Lower leg skin (tissue), 4 donors: ENCODE data around the gene TKTL1. TPM values are rescaled to one million over a fixed set of nuclear protein-coding genes. Genes with fewer than 3 reads are reported as not detected.

Source experiments
- DNase-seq, 2 donors: peaks; one replicate each; pipeline ENCODE4 v3.0.0-alpha.2; 2019; ENCODE audit warnings: low spot score in 2 of 2
- H3K4me3 ChIP-seq: fragments of 200-600 bp; sonication (generic); 2 replicates; pipeline ENCODE4 v1.5.1; 2017; ENCODE audit warnings: mild to moderate bottlenecking, low read depth; ENCODE audit not compliant: poor library complexity, severe bottlenecking
- POLR2A ChIP-seq, 2 donors: fragments of 450-650 bp; IDR thresholded peaks; one replicate each; pipeline ENCODE4 v1.6.1; 2016 to 2017; ENCODE audit warnings: antibody characterized with exemption in 2 of 2, mild to moderate bottlenecking in 1 of 2, moderate library complexity in 1 of 2
- WGBS, 2 donors: methylation state at CpG; one replicate each; pipeline ENCODE4 v1.1.5; 2018; 5-methylcytosine and 5-hydroxymethylcytosine counted together
- intact Hi-C: fragments of 100-400 bp; cut with DNase I; formaldehyde crosslinking; loops from one replicate; pipeline ENCODE4 v1.15.0; 2023; ENCODE audit warnings: low total_unique reads
- total RNA-seq, 4 donors: library from RNA; depleted of rRNA; stranded (reverse); fragments of >200 nt; gene quantifications; one replicate each; pipeline ENCODE4 v1.1.0, GENCODE V29; 2016
- TF ChIP-seq, protein P1 (sequence below), 3 donors: fragments of 450-650 bp; IDR thresholded peaks; one replicate each; pipeline ENCODE4 v1.5.1; 2016; ENCODE audit warnings: antibody characterized with exemption in 3 of 3, mild to moderate bottlenecking in 3 of 3, moderate library complexity in 2 of 3

TKTL1 gene
- total RNA-seq, 4 donors from 2014 or later: 0.42 to 1.1 (median 0.46) TPM; not detected in 1

DNA sequence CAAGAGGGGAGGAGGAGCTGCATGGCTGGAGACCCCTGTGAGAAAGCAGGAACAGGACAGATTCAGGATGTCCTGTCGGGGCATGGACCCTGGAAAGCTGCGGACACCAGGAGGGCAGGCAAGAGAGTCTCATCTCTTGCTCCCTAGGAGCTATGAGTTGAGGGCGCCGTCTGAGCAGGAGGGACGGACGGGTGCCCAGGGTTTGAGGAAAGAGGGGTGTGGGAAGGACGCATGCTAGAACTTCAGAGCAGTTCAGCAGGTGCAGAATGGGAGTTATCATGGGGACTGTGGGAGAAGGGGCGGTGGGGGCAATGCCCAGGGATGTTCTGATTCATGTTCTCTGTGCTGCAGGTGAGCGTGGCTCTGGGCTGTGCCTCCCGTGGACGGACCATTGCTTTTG, 24.8 kb downstream of the TKTL1 start:
- TF ChIP-seq, protein P1, sequence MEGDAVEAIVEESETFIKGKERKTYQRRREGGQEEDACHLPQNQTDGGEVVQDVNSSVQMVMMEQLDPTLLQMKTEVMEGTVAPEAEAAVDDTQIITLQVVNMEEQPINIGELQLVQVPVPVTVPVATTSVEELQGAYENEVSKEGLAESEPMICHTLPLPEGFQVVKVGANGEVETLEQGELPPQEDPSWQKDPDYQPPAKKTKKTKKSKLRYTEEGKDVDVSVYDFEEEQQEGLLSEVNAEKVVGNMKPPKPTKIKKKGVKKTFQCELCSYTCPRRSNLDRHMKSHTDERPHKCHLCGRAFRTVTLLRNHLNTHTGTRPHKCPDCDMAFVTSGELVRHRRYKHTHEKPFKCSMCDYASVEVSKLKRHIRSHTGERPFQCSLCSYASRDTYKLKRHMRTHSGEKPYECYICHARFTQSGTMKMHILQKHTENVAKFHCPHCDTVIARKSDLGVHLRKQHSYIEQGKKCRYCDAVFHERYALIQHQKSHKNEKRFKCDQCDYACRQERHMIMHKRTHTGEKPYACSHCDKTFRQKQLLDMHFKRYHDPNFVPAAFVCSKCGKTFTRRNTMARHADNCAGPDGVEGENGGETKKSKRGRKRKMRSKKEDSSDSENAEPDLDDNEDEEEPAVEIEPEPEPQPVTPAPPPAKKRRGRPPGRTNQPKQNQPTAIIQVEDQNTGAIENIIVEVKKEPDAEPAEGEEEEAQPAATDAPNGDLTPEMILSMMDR (IDR thresholded peaks at IDR 0.05): no peak
- no peak for TF ChIP-seq POLR2A (IDR thresholded peaks at IDR 0.05)
- WGBS, 2 donors: 91 to 96% methylated on average over 8 to 11 of the region's 11 CpGs
- intact Hi-C loops: no loop called here
- DNase-seq: no peak
- H3K4me3 ChIP-seq: no peak overlapping the region

DNA sequence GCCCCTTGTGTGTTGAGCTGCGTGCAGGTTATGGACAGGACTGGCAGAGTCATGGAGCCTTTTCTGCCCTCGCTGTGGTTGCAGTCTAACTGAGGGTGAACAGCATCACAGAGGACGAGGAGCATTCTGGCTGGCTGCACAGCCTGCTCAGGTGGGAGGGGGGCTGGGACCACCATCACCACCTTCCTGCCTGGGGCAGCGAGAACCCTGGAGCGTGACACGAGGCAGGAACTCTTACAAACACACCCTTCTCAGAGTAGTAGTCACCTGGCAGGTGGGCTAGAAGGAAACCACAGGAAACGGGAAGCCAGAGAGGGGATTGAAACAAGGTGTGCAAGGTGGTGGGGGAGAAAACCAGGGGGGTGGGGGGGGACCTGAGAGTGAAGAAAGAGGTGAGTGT, 25.6 kb downstream of the TKTL1 start:
- intact Hi-C loops: no loop called here
- 72 to 77% methylated on average over 3 to 7 of the region's 7 CpGs for WGBS, 2 donors
- DNase-seq: no peak
- no peak overlapping the region for H3K4me3 ChIP-seq
- TF ChIP-seq, protein P1 (IDR thresholded peaks at IDR 0.05): no peak
- no peak for TF ChIP-seq POLR2A (IDR thresholded peaks at IDR 0.05)

DNA sequence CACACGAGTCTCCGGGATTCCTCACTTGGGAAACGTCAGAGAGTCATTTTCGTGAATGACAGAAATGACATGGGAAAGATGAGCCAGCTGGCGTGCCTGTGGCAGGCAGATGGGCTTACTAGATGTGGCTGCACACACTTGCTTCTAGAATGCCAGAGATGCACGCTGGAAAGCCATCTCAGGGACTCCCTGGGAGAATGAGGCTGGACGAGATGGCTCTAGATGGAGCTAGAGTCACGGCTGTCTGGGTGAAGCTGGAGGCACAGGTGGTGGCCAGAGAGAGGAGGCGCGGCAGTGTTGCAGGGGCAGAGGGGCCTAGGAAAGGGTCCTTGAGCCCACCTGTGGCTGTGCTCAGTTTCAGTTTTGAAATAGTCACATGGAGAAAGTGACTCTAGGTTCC, 26.0 kb downstream of the TKTL1 start:
- DNase-seq: no peak
- intact Hi-C loops: no loop called here
- WGBS, 2 donors: 65 to 71% methylated on average over 7 to 10 of the region's 10 CpGs
- TF ChIP-seq POLR2A (IDR thresholded peaks at IDR 0.05): no peak
- TF ChIP-seq, protein P1 (IDR thresholded peaks at IDR 0.05): no peak
- no peak overlapping the region for H3K4me3 ChIP-seq

DNA sequence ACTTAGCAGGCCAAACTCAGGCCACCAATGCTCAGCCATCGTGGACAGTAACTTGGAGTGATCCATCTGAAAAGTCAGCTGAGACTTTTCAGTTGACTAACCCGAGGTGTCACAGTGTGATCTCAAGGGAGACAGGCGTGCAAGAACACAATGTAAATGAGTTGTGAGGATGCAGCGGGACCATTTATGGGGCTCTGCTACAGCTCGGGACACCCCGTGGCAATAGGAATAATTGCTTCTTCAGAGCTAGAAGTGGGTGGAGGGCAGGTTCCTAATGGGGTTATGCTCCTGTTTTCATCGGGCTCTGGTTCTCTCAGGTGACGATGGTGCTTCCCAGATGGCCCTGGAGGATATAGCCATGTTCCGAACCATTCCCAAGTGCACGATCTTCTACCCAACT, 27.3 kb downstream of the TKTL1 start:
- no peak for DNase-seq
- WGBS, 2 donors: 72 to 80% methylated on average over 10 of the region's 10 CpGs
- no peak for TF ChIP-seq POLR2A (IDR thresholded peaks at IDR 0.05)
- TF ChIP-seq, protein P1 (IDR thresholded peaks at IDR 0.05): no peak
- H3K4me3 ChIP-seq: no peak overlapping the region
- intact Hi-C loops: no loop called here

DNA sequence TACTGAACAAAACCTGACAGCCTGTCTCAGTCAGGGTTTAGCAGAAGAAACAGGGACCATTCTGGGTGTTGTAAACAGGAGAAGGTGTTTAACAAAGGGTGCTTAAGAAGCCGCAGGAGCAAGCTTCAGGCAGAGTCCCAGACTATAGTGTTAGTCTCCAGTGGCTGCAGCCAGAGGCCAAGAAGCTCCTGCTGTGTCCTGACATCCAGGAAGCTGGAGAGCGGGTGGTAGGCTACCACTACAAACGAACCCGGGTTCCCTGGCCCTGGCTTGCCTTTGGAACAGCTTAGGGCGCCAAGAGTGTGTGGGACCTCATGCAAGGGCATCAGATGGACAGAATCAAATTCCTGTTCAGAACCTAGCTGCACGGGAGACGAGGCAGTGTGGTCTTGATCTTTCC, 27.9 kb downstream of the TKTL1 start:
- no peak for TF ChIP-seq POLR2A (IDR thresholded peaks at IDR 0.05)
- H3K4me3 ChIP-seq: no peak overlapping the region
- intact Hi-C loops: no loop called here
- no peak for DNase-seq
- 59 to 69% methylated on average over 3 to 7 of the region's 7 CpGs for WGBS, 2 donors

DNA sequence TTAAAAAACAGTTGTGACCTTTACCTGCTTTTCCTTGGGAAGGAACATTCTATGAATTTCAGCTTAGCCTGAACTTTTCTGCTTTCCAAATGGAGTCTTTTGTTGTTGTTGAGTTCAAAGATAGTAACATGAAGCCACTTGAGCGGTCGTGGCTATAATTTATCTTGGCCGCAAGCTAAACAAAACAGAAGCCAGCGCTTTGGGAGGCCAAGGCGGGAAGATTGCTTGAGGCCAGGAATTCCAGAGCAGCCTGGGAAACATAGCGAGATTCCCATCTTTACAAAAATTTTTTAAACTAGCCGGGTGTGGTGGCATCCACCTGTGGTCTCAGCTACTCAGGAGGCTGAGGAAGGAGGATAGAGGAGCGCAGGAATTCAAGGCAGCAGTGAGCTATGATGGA, 29.9 kb downstream of the TKTL1 start:
- WGBS, 2 donors: 75 to 80% methylated on average over 8 of the region's 8 CpGs
- no peak overlapping the region for H3K4me3 ChIP-seq
- DNase-seq: no peak
- intact Hi-C loops: no loop called here
- TF ChIP-seq, protein P1 (IDR thresholded peaks at IDR 0.05): no peak
- TF ChIP-seq POLR2A (IDR thresholded peaks at IDR 0.05): no peak
